Measurements from ENCODE around the gene ITPRID1.

Gene ITPRID1

DNA sequence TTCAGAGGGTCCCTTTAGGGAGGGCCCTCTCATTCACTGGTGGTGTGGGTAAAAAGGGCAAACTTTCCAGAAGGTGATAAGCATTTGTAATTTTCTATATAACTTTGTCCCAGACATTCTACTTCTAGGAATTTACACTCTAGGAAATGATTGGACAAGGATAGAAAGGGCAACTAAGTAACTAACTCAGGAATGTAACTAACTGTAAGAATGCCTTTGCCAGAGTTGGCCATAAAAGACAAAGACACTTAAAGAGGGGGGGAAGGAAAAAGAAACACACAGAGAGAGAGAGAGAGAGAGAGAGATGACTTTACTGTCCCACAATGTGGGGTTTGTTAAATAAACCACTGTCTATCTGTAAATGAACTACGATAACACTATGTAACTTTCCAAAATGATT lies 38.5 kb upstream of the ITPRID1 start:
- TF ChIP-seq TAF1 (IDR thresholded peaks at IDR 0.05; ENCODE audit: low read depth), result no peak
- TF ChIP-seq, protein P1, sequence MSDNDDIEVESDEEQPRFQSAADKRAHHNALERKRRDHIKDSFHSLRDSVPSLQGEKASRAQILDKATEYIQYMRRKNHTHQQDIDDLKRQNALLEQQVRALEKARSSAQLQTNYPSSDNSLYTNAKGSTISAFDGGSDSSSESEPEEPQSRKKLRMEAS (IDR thresholded peaks at IDR 0.05), result no peak
- TF ChIP-seq, protein P2, sequence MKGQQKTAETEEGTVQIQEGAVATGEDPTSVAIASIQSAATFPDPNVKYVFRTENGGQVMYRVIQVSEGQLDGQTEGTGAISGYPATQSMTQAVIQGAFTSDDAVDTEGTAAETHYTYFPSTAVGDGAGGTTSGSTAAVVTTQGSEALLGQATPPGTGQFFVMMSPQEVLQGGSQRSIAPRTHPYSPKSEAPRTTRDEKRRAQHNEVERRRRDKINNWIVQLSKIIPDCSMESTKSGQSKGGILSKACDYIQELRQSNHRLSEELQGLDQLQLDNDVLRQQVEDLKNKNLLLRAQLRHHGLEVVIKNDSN (IDR thresholded peaks at IDR 0.05), result no peak
- TF ChIP-seq, protein P3, sequence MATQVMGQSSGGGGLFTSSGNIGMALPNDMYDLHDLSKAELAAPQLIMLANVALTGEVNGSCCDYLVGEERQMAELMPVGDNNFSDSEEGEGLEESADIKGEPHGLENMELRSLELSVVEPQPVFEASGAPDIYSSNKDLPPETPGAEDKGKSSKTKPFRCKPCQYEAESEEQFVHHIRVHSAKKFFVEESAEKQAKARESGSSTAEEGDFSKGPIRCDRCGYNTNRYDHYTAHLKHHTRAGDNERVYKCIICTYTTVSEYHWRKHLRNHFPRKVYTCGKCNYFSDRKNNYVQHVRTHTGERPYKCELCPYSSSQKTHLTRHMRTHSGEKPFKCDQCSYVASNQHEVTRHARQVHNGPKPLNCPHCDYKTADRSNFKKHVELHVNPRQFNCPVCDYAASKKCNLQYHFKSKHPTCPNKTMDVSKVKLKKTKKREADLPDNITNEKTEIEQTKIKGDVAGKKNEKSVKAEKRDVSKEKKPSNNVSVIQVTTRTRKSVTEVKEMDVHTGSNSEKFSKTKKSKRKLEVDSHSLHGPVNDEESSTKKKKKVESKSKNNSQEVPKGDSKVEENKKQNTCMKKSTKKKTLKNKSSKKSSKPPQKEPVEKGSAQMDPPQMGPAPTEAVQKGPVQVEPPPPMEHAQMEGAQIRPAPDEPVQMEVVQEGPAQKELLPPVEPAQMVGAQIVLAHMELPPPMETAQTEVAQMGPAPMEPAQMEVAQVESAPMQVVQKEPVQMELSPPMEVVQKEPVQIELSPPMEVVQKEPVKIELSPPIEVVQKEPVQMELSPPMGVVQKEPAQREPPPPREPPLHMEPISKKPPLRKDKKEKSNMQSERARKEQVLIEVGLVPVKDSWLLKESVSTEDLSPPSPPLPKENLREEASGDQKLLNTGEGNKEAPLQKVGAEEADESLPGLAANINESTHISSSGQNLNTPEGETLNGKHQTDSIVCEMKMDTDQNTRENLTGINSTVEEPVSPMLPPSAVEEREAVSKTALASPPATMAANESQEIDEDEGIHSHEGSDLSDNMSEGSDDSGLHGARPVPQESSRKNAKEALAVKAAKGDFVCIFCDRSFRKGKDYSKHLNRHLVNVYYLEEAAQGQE (IDR thresholded peaks at IDR 0.05; ENCODE audit: low read depth), result no peak
- TF ChIP-seq YY1 (IDR thresholded peaks at IDR 0.05; ENCODE audit: low read depth), result no peak
- no peak for TF ChIP-seq EP300 (IDR thresholded peaks at IDR 0.05; ENCODE audit: borderline replicate concordance)
- no peak for TF ChIP-seq ZBTB7A (IDR thresholded peaks at IDR 0.05; ENCODE audit: low read depth)
- no peak for TF ChIP-seq TEAD4 (IDR thresholded peaks at IDR 0.05)
- no peak for TF ChIP-seq TCF12 (IDR thresholded peaks at IDR 0.05; ENCODE audit: low read depth)
- TF ChIP-seq RAD21 (IDR thresholded peaks at IDR 0.05; ENCODE audit: low read depth), result no peak
- no peak for TF ChIP-seq NFIC (IDR thresholded peaks at IDR 0.05)
- TF ChIP-seq CEBPB (IDR thresholded peaks at IDR 0.05), result no peak
- no peak for TF ChIP-seq FOXM1 (IDR thresholded peaks at IDR 0.05; ENCODE audit: borderline replicate concordance, low read depth)
- TF ChIP-seq CREB1 (IDR thresholded peaks at IDR 0.05; ENCODE audit: low read depth), result no peak
- TF ChIP-seq EGR1 (IDR thresholded peaks at IDR 0.05), result no peak

DNA sequence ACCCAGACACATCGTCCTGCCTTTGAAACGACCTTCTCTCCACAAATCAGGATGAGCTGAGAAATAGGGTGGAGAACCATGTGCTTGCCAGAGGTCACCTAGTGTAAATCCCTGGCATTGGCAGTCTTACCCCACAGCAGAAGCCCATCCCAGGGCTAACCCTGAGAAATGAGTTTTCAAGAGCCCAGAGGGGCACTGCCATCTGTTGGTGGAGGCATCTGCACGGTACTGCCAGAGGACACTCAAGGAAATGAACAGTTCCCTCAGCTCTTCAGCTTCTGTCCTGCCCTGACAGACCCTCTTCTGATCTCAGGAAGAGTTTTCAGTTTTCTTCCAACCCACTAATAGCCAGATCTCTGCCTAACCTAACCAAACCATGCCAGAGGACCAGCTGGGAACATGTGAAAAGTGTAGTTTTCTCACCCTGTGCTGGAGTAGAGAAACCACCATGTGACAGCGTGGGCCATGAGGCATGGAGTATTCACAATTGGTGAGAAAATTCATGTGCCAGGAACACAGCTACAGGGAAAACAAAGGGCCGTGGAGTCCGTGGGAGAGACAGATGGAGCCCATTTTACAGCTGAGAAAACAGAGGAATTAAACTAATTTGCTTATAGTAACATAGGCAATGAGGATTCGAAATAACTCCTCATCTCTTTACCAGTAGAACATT lies 37.7 kb upstream of the ITPRID1 start:
- TF ChIP-seq EGR1 (IDR thresholded peaks at IDR 0.05), result no peak
- TF ChIP-seq, protein P2 (IDR thresholded peaks at IDR 0.05), result no peak
- no peak for TF ChIP-seq YY1 (IDR thresholded peaks at IDR 0.05; ENCODE audit: low read depth)
- no peak for TF ChIP-seq NFIC (IDR thresholded peaks at IDR 0.05)
- TF ChIP-seq CREB1 (IDR thresholded peaks at IDR 0.05; ENCODE audit: low read depth), result no peak
- TF ChIP-seq, protein P3 (IDR thresholded peaks at IDR 0.05; ENCODE audit: low read depth), result no peak
- TF ChIP-seq TCF12 (IDR thresholded peaks at IDR 0.05; ENCODE audit: low read depth), result no peak
- TF ChIP-seq, protein P1 (IDR thresholded peaks at IDR 0.05), result no peak
- TF ChIP-seq CEBPB (IDR thresholded peaks at IDR 0.05), result no peak
- no peak for TF ChIP-seq ZBTB7A (IDR thresholded peaks at IDR 0.05; ENCODE audit: low read depth)
- TF ChIP-seq RAD21 (IDR thresholded peaks at IDR 0.05; ENCODE audit: low read depth), result no peak
- no peak for TF ChIP-seq TEAD4 (IDR thresholded peaks at IDR 0.05)
- no peak for TF ChIP-seq TAF1 (IDR thresholded peaks at IDR 0.05; ENCODE audit: low read depth)
- no peak for TF ChIP-seq FOXM1 (IDR thresholded peaks at IDR 0.05; ENCODE audit: borderline replicate concordance, low read depth)
- TF ChIP-seq EP300 (IDR thresholded peaks at IDR 0.05; ENCODE audit: borderline replicate concordance), result no peak

DNA sequence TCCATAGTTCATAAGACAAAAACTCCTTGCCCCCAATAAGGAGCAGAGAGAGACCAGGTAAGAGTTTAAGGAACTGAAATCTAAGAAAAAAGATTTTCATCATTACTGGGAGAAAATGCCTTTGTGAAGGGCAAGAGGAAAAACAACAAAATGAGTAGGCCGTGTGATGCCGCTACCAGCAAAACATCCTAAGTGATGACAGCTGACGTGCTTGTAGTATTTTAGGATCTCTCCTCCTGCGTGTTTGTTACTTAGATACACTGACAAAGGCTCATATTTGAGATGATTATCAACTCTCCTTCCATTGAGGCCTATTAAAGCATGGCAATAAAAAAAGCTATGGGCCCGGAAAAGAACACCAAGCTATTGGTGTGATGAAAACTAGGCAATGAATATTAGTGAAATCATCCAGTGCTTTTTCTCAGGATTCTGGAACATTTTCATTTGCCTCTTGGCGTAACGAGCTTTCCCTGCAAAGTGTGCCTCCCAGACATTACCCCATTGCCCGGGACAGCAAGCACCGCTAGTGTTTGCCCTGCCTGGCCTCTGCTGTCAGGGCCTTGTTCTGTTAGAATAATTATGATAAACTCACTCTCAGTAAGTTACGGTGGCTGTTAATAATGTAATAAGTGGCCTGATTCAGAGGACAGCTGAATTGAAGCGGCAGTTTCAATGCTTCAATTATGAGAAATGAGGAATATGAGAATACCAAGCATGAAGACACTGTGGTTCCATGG lies 36.8 kb upstream of the ITPRID1 start:
- no peak for TF ChIP-seq RAD21 (IDR thresholded peaks at IDR 0.05; ENCODE audit: low read depth)

DNA sequence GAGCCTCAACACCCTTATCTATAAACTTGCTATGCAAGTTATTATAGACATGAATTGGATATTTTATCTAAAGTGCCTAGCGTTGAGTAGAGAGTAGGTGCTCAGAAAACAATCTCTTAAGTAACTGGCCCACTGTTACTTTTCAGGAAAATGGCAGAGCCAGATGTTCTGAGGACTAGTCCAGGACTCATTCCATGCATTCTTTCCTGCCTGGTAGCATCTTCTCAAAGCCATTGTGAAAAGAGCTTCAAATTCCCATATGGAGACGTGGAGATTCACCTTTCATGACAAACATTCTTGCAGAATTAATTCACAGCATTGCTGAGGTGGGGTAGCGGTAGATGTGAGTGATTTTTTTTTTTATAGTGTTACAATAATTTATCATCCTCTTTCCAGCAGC lies 35.9 kb upstream of the ITPRID1 start:
- TF ChIP-seq, protein P1 (IDR thresholded peaks at IDR 0.05), result no peak
- TF ChIP-seq NFIC (IDR thresholded peaks at IDR 0.05) (no peak), CEBPB (IDR thresholded peaks at IDR 0.05) (no peak), TEAD4 (IDR thresholded peaks at IDR 0.05) (no peak), TAF1 (IDR thresholded peaks at IDR 0.05; ENCODE audit: low read depth) (no peak), TCF12 (IDR thresholded peaks at IDR 0.05; ENCODE audit: low read depth) (no peak), YY1 (IDR thresholded peaks at IDR 0.05; ENCODE audit: low read depth) (no peak), RAD21 (IDR thresholded peaks at IDR 0.05; ENCODE audit: low read depth) (no peak), EGR1 (IDR thresholded peaks at IDR 0.05) (no peak), FOXM1 (IDR thresholded peaks at IDR 0.05; ENCODE audit: borderline replicate concordance, low read depth) (no peak), EP300 (IDR thresholded peaks at IDR 0.05; ENCODE audit: borderline replicate concordance) (no peak)
- TF ChIP-seq, protein P3 (IDR thresholded peaks at IDR 0.05; ENCODE audit: low read depth), result no peak
- TF ChIP-seq, protein P2 (IDR thresholded peaks at IDR 0.05), result no peak
